Smooth muscle cell (in vitro differentiated cells): ENCODE data around the gene GFER. TPM values are rescaled to one million over a fixed set of nuclear protein-coding genes. Genes with fewer than 3 reads are reported as not detected.
A peak's percentile ranks its signal among the peaks of the same experiment; 100 is the strongest.

Source experiments
- DNase-seq: peaks from one replicate; lab custom pipeline; 2025; ENCODE audit not compliant: unreplicated experiment; lab: John Stamatoyannopoulos, UW
- H2AFZ ChIP-seq: fragments of 200-600 bp; sonication (generic); 2 replicates; pipeline ENCODE4 v1.6.0; 2016; ENCODE audit warnings: antibody characterized with exemption, low read depth, mild to moderate bottlenecking
- H3F3A ChIP-seq: fragments of 200-600 bp; sonication (generic); 2 replicates; pipeline ENCODE4 v1.6.0; 2017; ENCODE audit warnings: antibody characterized with exemption, low read depth
- H3K27ac ChIP-seq: fragments of 200-600 bp; sonication (generic); 2 replicates; pipeline ENCODE4 v1.5.1; 2016; ENCODE audit warnings: low read depth, mild to moderate bottlenecking
- H3K27me3 ChIP-seq: fragments of 200-600 bp; sonication (generic); 2 replicates; pipeline ENCODE4 v1.6.1; 2016; ENCODE audit warnings: low read depth, mild to moderate bottlenecking
- H3K36me3 ChIP-seq: fragments of 200-600 bp; sonication (generic); 2 replicates; pipeline ENCODE4 v1.5.1; 2016; ENCODE audit warnings: low read depth
- H3K4me1 ChIP-seq: fragments of 200-600 bp; sonication (generic); 2 replicates; pipeline ENCODE4 v1.5.1; 2016; ENCODE audit warnings: low read depth
- H3K4me2 ChIP-seq: fragments of 200-600 bp; sonication (generic); 2 replicates; pipeline ENCODE4 v1.6.0; 2016; ENCODE audit warnings: mild to moderate bottlenecking
- H3K4me3 ChIP-seq: fragments of 200-600 bp; sonication (generic); 2 replicates; pipeline ENCODE4 v1.5.1; 2016; ENCODE audit warnings: mild to moderate bottlenecking
- H3K79me2 ChIP-seq: fragments of 200-600 bp; sonication (generic); 2 replicates; pipeline ENCODE4 v1.6.0; 2016; ENCODE audit warnings: low read depth, mild to moderate bottlenecking
- H3K9ac ChIP-seq: fragments of 200-600 bp; sonication (generic); 2 replicates; pipeline ENCODE4 v1.6.0; 2016; ENCODE audit warnings: low read depth
- H3K9me3 ChIP-seq: fragments of 200-600 bp; sonication (generic); replicated peaks from 2 replicates; pipeline ENCODE4 v1.5.1; 2016; ENCODE audit warnings: low read depth
- H4K20me1 ChIP-seq: fragments of 200-600 bp; sonication (generic); 2 replicates; pipeline ENCODE4 v1.6.0; 2016; ENCODE audit warnings: low read depth
- WGBS: methylation state at CpG from one replicate; pipeline ENCODE4 v1.1.7; 2016; ENCODE audit warnings: low lambda C conversion rate; 5-methylcytosine and 5-hydroxymethylcytosine counted together
- polyA plus RNA-seq: library from polyadenylated mRNA; unstranded; fragments of >200 nt; fragmentation: Nextera tagmentation; extraction: Ambion mirVana; gene quantifications from 2 replicates; pipeline ENCODE4 v1.2.1, GENCODE V29; 2016
- total RNA-seq: library from RNA; depleted of rRNA; stranded (reverse); fragments of >200 nt; gene quantifications from 2 replicates; pipeline ENCODE4 v1.2.3, GENCODE V29; 2014
- TF ChIP-seq, protein P1 (sequence below): fragments of 200-600 bp; sonication (generic); IDR thresholded peaks from 2 replicates; pipeline ENCODE4 v1.5.1; 2017; ENCODE audit warnings: borderline replicate concordance, mild to moderate bottlenecking, antibody characterized with exemption; ENCODE audit not compliant: insufficient read depth, poor library complexity, severe bottlenecking

The GFER gene
- total and polyA plus RNA-seq, 2 experiments from 2014 or later: 15.1 to 41.2 TPM

DNA sequence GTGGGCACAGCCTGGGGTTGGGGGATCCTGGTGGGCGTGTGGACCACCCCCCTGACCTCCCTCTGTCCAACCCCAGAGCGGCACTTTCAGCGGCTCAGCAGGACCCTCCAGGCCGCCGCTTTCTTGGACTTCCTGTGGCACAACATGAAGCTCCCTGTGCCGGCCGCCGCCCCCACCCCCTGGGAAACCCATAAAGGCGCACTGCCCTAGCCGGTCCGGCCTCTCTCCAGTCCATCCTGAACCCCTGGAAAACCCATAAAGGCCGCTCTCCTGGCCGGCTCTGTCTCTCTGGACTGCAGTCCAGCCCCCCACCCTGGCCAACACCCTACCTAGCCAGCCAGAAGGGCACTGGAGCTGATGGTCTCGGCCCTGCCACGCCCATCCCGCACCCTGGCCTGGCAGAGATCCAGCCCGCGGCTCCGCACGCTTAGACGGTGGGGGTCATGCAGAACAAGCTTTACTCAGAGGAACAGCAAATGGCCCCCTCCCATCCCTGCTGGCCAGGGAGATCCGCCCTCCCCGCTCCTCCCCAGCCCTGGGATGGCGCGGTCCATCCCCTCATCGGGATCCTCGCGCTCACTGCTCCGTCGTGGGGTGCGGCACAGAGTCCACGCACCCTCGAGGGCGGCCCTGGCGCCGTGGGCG, 5.4 kb upstream of the GFER start:
- Histone ChIP-seq H3K4me2 (peak overlapping the region; percentile 78), H3K27me3 (peaks cover 54% of the 10 kb centered on the region), H3K36me3 (no peaks in the 10 kb centered on the region), H3K4me3 (peak overlapping the region; percentile 30), H2AFZ (no peak overlapping the region), H4K20me1 (no peaks in the 10 kb centered on the region), H3K9ac (no peak overlapping the region), H3K9me3 (no peaks in the 10 kb centered on the region), H3K27ac (no peak overlapping the region), H3F3A (no peaks in the 10 kb centered on the region), H3K4me1 (peaks cover 19% of the 10 kb centered on the region), H3K79me2 (peaks cover 2% of the 10 kb centered on the region)
- WGBS: 69% methylated on average over 26 of the region's 37 CpGs
- TF ChIP-seq, protein P1, sequence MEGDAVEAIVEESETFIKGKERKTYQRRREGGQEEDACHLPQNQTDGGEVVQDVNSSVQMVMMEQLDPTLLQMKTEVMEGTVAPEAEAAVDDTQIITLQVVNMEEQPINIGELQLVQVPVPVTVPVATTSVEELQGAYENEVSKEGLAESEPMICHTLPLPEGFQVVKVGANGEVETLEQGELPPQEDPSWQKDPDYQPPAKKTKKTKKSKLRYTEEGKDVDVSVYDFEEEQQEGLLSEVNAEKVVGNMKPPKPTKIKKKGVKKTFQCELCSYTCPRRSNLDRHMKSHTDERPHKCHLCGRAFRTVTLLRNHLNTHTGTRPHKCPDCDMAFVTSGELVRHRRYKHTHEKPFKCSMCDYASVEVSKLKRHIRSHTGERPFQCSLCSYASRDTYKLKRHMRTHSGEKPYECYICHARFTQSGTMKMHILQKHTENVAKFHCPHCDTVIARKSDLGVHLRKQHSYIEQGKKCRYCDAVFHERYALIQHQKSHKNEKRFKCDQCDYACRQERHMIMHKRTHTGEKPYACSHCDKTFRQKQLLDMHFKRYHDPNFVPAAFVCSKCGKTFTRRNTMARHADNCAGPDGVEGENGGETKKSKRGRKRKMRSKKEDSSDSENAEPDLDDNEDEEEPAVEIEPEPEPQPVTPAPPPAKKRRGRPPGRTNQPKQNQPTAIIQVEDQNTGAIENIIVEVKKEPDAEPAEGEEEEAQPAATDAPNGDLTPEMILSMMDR: no peak
- DNase-seq: no peak

GRCh38 chr16:1979271-1980029, 4.5 kb upstream of the GFER start:
- H3K27ac ChIP-seq: no peak overlapping the region
- H2AFZ ChIP-seq: no peak overlapping the region

GRCh38 chr16:1980030-1980769, 3.8 kb upstream of the GFER start:
- H3K36me3 ChIP-seq: no peaks in the 10 kb centered on the region
- H3K9ac ChIP-seq: no peak overlapping the region
- no peak overlapping the region for H2AFZ ChIP-seq
- H3K79me2 ChIP-seq: no peaks in the 10 kb centered on the region
- H3K4me2 ChIP-seq: peak overlapping the region; percentile 78
- H3K27ac ChIP-seq: no peak overlapping the region
- peaks cover 26% of the 10 kb centered on the region for H3K4me1 ChIP-seq
- 15% methylated on average over 52 of the region's 53 CpGs for WGBS
- no peak overlapping the region for H3K4me3 ChIP-seq
- H3F3A ChIP-seq: peaks cover 7% of the 10 kb centered on the region
- TF ChIP-seq, protein P1: no peak
- DNase-seq: no peak
- H3K9me3 ChIP-seq: no peaks in the 10 kb centered on the region
- peaks cover 54% of the 10 kb centered on the region for H3K27me3 ChIP-seq
- H4K20me1 ChIP-seq: no peaks in the 10 kb centered on the region

More at GRCh38 chr16:1979271-1980029, 4.5 kb upstream of the GFER start:
- H4K20me1 ChIP-seq: no peaks in the 10 kb centered on the region
- peaks cover 54% of the 10 kb centered on the region for H3K27me3 ChIP-seq
- H3K4me1 ChIP-seq: peaks cover 19% of the 10 kb centered on the region
- peak overlapping the region; percentile 30 for H3K4me3 ChIP-seq
- H3K9me3 ChIP-seq: no peaks in the 10 kb centered on the region
- H3K79me2 ChIP-seq: no peaks in the 10 kb centered on the region
- H3K4me2 ChIP-seq: peak overlapping the region; percentile 78
- no peak overlapping the region for H3K9ac ChIP-seq
- no peaks in the 10 kb centered on the region for H3K36me3 ChIP-seq
- DNase-seq: no peak
- TF ChIP-seq, protein P1: no peak
- 4% methylated on average over 42 of the region's 70 CpGs for WGBS
- H3F3A ChIP-seq: peaks cover 1% of the 10 kb centered on the region
